Loucy (cell line): ENCODE data around the gene SORCS2.

Experiments used
- H2AFZ ChIP-seq: fragments of 200-600 bp; sonication (generic); 2 replicates; pipeline ENCODE4 v1.6.0; 2016; ENCODE audit warnings: antibody characterized with exemption, mild to moderate bottlenecking, low read length, moderate library complexity
- H3F3A ChIP-seq: fragments of 200-600 bp; 2 replicates; pipeline ENCODE4 v1.6.0; 2016; ENCODE audit warnings: antibody characterized with exemption, low read depth, mild to moderate bottlenecking
- H3K27me3 ChIP-seq: fragments of 200-600 bp; sonication (generic); 2 replicates; pipeline ENCODE4 v1.6.1; 2014; ENCODE audit warnings: low read length, mild to moderate bottlenecking; ENCODE audit not compliant: insufficient read depth, poor library complexity, severe bottlenecking
- H3K36me3 ChIP-seq: fragments of 200-600 bp; sonication (generic); 2 replicates; pipeline ENCODE4 v1.6.1; 2016; ENCODE audit warnings: low read length; ENCODE audit not compliant: insufficient read depth
- H3K4me1 ChIP-seq: fragments of 200-600 bp; sonication (generic); 2 replicates; pipeline ENCODE4 v1.5.1; 2014; ENCODE audit warnings: low read length, mild to moderate bottlenecking; ENCODE audit not compliant: insufficient read depth, poor library complexity, severe bottlenecking
- H3K4me2 ChIP-seq: fragments of 200-600 bp; sonication (generic); 2 replicates; pipeline ENCODE4 v1.6.0; 2014; ENCODE audit warnings: antibody characterized with exemption, low read length, low read depth, mild to moderate bottlenecking; ENCODE audit not compliant: poor library complexity, severe bottlenecking
- H3K4me3 ChIP-seq: fragments of 200-600 bp; sonication (generic); 2 replicates; pipeline ENCODE4 v1.5.1; 2014; ENCODE audit warnings: low read length, mild to moderate bottlenecking, mixed read lengths; ENCODE audit not compliant: poor library complexity, severe bottlenecking
- H3K79me2 ChIP-seq: fragments of 200-600 bp; sonication (generic); 2 replicates; pipeline ENCODE4 v1.6.1; 2014; ENCODE audit warnings: low read length; ENCODE audit not compliant: insufficient read depth
- H3K9ac ChIP-seq: fragments of 200-600 bp; sonication (generic); 2 replicates; pipeline ENCODE4 v1.6.0; 2014; ENCODE audit warnings: mild to moderate bottlenecking, low read depth, low read length, moderate library complexity; ENCODE audit not compliant: poor library complexity, severe bottlenecking
- H3K9me2 ChIP-seq: fragments of 200-600 bp; sonication (generic); replicated peaks from 2 replicates; pipeline ENCODE4 v1.6.1; 2016; ENCODE audit warnings: low read depth, low read length, mixed read lengths
- H3K9me3 ChIP-seq: fragments of 200-600 bp; sonication (generic); 2 replicates; pipeline ENCODE4 v1.6.1; 2014; ENCODE audit warnings: mild to moderate bottlenecking, antibody characterized with exemption, low read length, low read depth; ENCODE audit not compliant: insufficient read depth
- H4K20me1 ChIP-seq: fragments of 200-600 bp; sonication (generic); 2 replicates; pipeline ENCODE4 v1.6.0; 2014; ENCODE audit warnings: antibody characterized with exemption, low read length, mild to moderate bottlenecking; ENCODE audit not compliant: insufficient read depth, poor library complexity, severe bottlenecking
- CTCF ChIP-seq: fragments of 200-600 bp; sonication (generic); conservative IDR thresholded peaks from 2 replicates; pipeline ENCODE4 v1.5.1; 2014; ENCODE audit warnings: mild to moderate bottlenecking, antibody characterized with exemption, low read length
- EZH2phosphoT487 ChIP-seq: fragments of 200-600 bp; IDR thresholded peaks from 2 replicates; pipeline ENCODE4 v1.6.1; 2018; ENCODE audit warnings: antibody characterized with exemption, mild to moderate bottlenecking, moderate library complexity, borderline replicate concordance

The SORCS2 gene

DNA sequence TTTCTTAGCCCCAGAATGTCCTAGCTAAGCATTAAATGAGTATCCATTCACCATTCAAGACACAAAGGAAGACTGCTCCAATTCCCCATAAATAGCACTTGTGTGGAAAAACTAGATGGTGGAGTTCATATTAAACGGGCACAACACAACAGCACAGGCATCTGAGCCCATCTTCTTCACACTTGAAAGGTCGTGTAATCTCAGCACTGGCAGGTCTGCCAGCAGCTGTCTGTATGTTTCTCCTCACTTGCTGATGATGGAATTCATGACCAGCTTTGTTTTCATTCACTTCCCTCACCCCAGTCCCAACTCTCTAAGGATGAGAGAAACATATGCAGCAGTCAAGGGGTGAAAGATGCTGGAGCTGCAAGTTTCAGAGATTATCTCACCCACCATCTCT is 598.7 kb downstream of the SORCS2 start:
- H3K4me1 ChIP-seq = no peaks in the 10 kb centered on the region
- no peaks in the 10 kb centered on the region for H3K79me2 ChIP-seq
- no peak overlapping the region for H2AFZ ChIP-seq
- no peaks in the 10 kb centered on the region for H3F3A ChIP-seq
- no peaks in the 10 kb centered on the region for H3K27me3 ChIP-seq
- no peaks in the 10 kb centered on the region for H3K9me2 ChIP-seq
- H3K9ac ChIP-seq = no peak overlapping the region
- no peaks in the 10 kb centered on the region for H4K20me1 ChIP-seq
- H3K4me2 ChIP-seq = no peak overlapping the region
- no peak overlapping the region for H3K4me3 ChIP-seq
- H3K9me3 ChIP-seq = no peaks in the 10 kb centered on the region
- TF ChIP-seq EZH2phosphoT487 (no peak), CTCF (no peak)
- no peaks in the 10 kb centered on the region for H3K36me3 ChIP-seq
